NT2/D1 (cell line): ENCODE measurements around the gene OR52B6.
"Not testable (repeated sequence)": the region's sequence is repeated elsewhere in the genome, so short reads cannot be mapped to it uniquely, and the experiment has no call there.

ENCODE experiments used
- SUZ12 ChIP-seq: IDR thresholded peaks from 2 replicates; pipeline ENCODE4 v1.6.1; 2011; ENCODE audit not compliant: insufficient read length, insufficient read depth; ENCODE audit errors: extremely low read depth
- YY1 ChIP-seq: IDR thresholded peaks from 2 replicates; pipeline ENCODE4 v1.6.1; 2011; ENCODE audit not compliant: insufficient read length, insufficient read depth
- ZNF274 ChIP-seq: IDR thresholded peaks from 2 replicates; pipeline ENCODE4 v1.6.1; 2011; ENCODE audit warnings: mild to moderate bottlenecking, low read depth, low read length

- not testable (repeated sequence) for TF ChIP-seq YY1, SUZ12, ZNF274
Observed at GRCh38 chr11:5602791-5603190, 22.1 kb downstream of the OR52B6 start.
